GM19397 (cell line): ENCODE results near the gene MIPOL1.
"Not testable (repeated sequence)": the region's sequence is repeated elsewhere in the genome, so short reads cannot be mapped to it uniquely, and the experiment has no call there.

Experiments
- ATAC-seq: cut with Tn5 transposase; IDR thresholded peaks from one replicate; pipeline ENCODE4 v1.9.1; 2021; ENCODE audit warnings: mild to moderate bottlenecking, moderate library complexity; ENCODE audit not compliant: unreplicated experiment

Gene MIPOL1

GRCh38 chr14:37443461-37443860 lies 245.7 kb downstream of the MIPOL1 start:
- ATAC-seq = no peak

GRCh38 chr14:37447883-37448391 lies 250.2 kb downstream of the MIPOL1 start:
- ATAC-seq = no peak

- no peak for ATAC-seq
Observed at GRCh38 chr14:37452323-37452722, 254.6 kb downstream of the MIPOL1 start.

GRCh38 chr14:37453985-37454384 lies 256.2 kb downstream of the MIPOL1 start:
- no peak for ATAC-seq

GRCh38 chr14:37457334-37457733 lies 259.6 kb downstream of the MIPOL1 start:
- ATAC-seq = no peak

- not testable (repeated sequence) for ATAC-seq
Observed at GRCh38 chr14:37462426-37462825, 264.7 kb downstream of the MIPOL1 start.

DNA sequence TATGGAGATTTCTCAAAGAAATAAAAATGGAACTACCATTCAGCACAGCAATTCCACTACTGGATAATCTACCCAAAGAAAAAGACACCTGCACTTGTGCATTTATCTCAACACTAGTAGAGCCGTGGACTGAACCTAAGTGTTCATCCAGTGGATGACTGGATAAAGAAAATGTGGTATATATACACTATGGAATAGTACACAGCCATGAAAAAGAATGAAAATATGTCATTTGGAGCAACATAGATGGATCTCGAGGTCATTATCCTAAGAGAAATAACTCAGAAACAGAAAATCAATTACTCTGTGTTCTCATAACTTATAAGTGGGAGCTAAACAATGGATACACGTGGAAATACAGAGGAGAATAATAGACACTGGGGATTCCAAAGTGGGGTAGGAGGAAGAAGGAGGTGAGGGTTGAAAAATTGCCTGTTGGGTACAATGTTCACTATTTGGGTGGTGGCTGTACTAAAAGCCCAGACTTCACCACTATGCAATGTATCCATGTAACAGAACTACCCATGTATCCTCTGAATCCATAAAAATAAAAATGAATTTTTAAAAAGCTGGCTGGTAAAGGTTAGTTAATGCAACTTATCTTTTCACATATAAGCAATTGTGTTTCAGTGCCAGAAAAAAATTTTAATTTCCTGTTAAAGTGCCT lies 266.6 kb downstream of the MIPOL1 start:
- ATAC-seq = no peak

- ATAC-seq = no peak
Observed at GRCh38 chr14:37466003-37466622, 268.4 kb downstream of the MIPOL1 start.

DNA sequence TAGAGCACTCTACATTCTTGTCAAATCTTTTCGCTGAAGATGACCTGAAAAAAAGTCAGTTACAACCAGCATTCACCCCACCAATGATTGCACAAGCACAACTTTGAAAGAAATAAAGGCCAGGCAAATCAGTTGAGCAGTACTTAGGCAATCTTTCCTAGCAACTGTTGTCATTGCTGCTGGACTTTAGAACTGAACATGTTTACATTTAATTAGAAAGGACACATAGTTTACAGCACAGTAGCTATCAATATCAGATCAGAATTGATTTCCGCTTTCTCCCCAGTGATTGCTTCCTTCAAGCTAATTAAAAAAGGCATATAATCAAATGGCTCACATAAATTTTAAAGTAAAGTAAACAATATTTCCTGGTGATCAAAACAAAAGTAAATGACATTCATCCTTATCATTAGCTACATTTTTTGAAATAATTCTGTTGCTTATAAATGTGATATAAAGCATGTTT lies 268.9 kb downstream of the MIPOL1 start:
- no peak for ATAC-seq

DNA sequence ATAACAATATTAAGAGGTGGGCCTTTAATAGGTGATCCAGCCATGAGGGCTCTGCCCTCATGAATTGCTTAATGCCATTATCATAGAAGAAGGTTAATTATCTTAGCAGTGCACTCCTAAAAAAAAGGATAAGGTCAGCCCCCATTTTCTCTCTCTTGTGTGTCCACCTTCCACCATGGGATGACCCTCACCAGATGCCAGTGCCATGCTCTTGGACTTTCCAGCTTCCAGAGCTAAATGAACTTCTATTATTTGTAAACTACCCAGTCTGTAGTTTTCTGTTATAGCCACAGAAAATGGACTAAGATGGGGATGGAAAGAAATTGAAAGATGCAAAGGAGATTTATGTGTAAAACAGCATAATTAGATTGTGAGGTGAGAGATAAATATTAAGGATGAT lies 271.9 kb downstream of the MIPOL1 start:
- ATAC-seq = no peak

DNA sequence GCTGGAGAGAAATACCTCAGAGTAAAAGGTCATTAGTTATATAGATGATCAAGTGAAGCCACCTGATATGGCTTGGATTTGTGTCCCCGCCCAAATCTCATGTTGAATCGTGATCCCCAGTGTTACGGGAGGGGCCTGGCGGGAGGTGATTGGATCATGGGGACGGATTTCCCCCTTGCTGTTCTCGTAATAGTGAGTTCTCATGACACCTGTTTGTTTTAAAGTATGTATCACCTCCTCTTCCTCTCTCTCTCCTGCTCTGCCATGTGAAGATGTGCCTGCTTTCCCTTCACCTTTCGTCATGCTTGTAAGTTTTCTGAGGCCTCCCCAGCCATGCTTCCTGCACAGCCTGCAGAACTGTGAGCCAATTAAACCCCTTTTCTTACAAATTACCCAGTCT lies 272.5 kb downstream of the MIPOL1 start:
- no peak for ATAC-seq

DNA sequence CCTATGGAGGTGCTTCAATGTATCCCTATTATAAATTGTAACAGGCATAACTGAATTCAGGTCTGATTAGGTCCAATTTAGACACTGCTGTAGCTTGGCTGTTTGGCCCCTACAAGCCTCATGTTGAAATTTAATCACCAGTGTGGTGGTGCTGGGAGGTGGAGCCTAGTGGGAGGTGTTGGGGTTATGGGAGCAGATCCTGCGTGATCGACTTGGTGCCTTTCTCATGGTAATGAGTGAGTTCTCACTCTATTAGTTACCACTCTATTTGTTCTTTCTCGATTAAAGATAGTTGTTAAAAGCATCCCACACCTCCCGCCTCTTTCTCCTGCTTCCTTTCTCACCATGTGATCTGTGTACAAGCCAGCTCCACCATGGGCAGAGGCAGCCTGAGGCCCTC lies 275.2 kb downstream of the MIPOL1 start:
- no peak for ATAC-seq

DNA sequence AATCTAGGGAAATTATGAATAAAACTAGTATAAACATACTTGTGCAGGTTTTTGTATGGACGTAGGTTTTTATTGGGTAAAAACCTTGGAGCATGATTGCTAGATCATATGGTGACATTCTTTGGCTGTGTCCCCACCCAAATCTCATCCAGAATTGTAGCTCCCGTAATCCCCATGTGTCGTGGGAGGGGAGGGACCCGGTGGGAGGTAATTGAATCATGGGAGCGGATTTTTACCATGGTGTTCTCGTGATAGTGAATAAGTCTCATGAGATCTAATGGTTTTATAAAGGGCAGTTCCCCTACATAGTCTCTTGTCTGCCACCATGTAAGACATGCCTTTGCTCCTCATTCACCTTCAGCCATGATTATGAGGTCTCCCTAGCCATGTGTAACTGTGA lies 276.5 kb downstream of the MIPOL1 start:
- ATAC-seq = no peak

DNA sequence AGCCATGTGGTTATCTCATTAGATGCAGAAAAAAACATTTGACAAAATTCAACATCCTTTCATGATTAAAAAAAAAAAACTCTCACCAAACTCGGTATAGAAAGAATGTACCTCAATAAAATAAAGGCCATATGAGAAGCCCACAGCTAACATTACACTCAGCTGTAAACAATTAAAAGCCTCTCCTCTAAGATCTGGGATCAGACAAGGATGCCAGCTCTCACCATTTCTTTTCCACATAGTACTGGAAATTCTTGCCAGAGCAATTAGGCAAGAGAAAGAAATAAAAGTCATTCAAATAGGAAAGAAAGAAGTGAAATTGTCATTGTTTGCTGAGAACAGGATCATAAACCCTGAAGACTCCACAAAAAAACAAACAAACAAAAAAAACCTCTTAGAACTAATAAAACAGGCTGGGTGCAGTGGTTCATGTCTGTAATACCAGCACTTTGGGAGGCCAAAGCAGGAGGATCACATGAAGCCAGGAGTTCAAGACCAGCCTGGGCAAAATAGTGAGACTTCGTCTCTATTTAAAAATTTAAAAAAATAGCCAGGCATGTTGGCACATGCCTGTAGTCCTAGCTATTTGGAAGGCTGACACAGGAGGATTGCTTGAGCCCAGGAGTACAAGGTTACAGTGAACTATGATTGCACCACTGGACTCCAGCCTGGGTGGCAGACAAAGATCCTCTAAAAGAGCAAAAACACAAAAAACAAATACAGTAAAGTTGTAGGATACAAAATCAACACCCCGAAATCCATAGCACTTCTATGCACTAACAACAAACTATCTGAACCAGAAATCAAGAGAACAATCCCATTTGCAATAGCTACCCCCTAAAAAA lies 282.9 kb downstream of the MIPOL1 start:
- no peak for ATAC-seq

DNA sequence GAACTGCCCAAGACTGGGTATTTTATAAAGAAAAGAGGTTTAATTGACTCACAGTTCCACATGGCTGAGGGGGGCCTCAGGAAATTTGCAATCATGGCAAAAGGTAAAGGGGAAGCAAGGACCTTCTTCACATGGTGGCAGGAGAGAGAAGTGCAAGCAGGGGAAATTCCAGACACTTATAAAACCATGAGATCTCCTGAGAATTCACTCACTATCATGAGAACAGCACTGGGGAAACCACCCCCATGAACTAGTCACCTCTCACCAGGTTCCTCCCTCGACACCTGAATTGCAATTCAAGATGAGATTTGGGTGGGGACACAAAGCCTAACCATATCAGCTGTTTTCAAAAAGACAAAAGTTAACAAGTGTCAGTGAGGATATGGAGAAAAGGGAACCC lies 284.7 kb downstream of the MIPOL1 start:
- ATAC-seq = no peak

DNA sequence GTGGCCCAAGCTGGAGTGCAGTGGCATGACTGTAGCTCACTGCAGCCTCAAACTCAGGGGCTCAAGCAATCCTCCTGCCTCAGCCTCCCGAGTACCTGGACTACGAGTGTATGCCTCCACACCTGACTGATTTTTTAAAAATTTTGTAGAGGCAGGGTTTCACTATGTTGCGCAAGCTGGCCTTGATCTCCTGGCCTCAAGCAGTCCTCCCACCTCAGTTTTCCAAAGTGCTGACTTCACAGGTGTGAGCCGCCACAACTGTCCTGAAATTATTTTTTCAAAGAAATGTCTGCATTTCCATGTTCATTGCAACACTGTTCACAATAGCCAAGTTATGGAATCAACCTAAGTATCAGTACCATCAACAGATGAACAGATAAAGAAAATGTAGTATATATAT lies 285.9 kb downstream of the MIPOL1 start:
- ATAC-seq = no peak

DNA sequence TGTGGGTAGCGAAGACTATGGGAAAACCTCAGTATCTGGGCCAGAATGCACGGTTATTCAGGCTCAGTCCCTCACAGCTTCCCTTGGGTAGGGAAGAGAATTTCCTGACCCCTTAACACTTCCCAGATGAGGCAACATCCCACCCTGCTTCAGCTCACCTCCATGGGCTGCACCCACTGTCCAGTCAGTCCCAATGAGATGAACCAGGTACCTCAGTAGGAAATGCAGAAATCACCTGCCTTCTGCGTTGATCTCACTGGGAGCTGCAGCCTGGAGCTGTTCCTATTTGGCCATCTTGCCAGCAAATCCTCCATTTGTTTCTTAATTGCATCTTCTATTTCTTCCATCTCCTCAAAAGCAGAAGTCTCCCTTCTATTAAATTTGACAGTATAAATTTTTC lies 292.9 kb downstream of the MIPOL1 start:
- no peak for ATAC-seq

DNA sequence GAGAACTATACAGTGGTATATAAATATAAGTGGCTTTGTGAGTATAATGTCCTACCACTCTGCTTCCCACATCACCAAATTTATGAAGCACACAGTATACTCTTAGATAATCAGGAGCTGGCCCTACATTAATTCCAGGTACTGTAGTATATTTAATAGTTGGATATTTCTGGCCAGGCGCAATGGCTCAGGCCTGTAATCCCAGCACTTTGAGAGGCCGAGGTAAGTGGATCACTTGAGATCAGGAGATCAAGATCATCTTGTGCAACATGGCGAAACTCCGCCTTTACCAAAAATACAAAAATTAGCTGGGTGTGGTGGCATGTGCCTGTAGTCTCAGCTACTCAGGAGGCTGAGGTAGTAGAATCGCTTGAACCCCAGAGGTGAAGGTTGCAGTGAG lies 293.3 kb downstream of the MIPOL1 start:
- ATAC-seq = no peak

GRCh38 chr14:37493606-37494005 lies 295.9 kb downstream of the MIPOL1 start:
- ATAC-seq = no peak

DNA sequence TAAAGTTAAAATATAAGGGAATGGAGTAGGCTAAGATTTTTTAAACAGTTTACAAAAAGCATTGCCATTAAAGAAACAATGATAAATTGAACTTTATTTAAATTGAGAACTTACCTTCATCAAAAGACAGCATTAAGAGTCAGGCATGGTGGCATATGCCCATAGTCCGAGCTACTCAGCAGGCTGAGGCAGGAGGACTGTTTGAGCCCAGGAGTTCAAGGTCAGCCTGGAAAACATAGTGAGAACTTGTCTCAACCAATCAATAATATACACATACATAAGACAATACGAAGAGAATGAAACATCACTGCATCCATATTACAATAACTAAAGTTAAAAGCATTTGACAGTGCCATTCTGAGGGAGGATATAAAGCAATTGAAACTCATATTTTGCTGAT lies 299.7 kb downstream of the MIPOL1 start:
- no peak for ATAC-seq

DNA sequence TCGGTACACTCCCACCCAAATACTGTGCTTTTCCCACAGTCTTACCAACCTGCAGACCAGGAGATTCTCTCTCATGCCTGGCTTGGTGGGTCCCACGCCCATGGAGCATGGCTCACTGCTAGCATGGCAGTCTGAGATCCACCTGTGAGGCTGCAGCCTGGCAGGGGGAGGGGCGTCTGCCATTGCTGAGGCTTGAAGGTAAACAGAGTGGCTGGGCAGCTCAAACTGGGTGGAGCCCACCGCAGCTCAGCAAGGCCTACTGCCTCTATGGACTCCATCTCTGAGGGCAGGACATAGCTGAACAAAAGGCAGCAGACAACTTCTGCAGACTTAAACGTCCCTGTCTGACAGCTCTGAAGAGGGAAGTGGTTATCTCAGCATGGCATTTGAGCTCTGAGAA lies 304.1 kb downstream of the MIPOL1 start:
- ATAC-seq = no peak

DNA sequence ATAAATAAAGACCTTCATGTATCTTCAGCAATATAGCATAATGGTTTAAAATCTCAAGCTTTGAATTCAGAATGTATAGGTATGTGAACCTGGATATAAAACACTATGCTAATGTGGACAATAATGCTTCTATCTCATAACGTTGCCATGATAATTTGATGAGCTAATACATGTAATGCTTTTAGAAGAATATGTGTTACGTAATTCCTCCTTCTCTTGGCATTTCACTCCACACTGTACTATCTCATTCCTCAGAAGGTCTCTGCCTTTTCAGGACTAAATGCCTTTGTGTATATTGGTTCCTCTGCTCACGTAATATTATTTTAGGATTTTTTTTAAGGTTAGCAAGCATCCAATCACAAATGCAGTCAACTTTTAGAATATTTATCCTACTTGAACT lies 310.8 kb downstream of the MIPOL1 start:
- no peak for ATAC-seq
